OCI-LY7 (cell line): ENCODE results near the gene UPF3A.

ENCODE experiments used
- CTCF ChIP-seq: fragments of 200-600 bp; sonication (generic); conservative IDR thresholded peaks from 2 replicates; pipeline ENCODE4 v1.5.1; 2014; ENCODE audit warnings: mild to moderate bottlenecking, antibody characterized with exemption, low read length, moderate library complexity, mixed read lengths
- EZH2phosphoT487 ChIP-seq: fragments of 200-600 bp; sonication (generic); IDR thresholded peaks from 2 replicates; pipeline ENCODE4 v1.6.1; 2018; ENCODE audit warnings: low read depth, borderline replicate concordance, mild to moderate bottlenecking, mixed run types, antibody characterized with exemption, low read length, moderate library complexity, mixed read lengths

- TF ChIP-seq CTCF (no peak), EZH2phosphoT487 (no peak)
Observed at GRCh38 chr13:114323349-114323748, 41.9 kb downstream of the UPF3A start.
